ENCODE results near the gene IL22.

IL22 gene

GRCh38 chr12:68253504-68253903, at the start of gene IL22:
Gene IL22, minus strand, starts transcription at chr12:68253604. Its CDS starts 156 bp downstream, at chr12:68253448.
- DNase-seq: no peak

DNA sequence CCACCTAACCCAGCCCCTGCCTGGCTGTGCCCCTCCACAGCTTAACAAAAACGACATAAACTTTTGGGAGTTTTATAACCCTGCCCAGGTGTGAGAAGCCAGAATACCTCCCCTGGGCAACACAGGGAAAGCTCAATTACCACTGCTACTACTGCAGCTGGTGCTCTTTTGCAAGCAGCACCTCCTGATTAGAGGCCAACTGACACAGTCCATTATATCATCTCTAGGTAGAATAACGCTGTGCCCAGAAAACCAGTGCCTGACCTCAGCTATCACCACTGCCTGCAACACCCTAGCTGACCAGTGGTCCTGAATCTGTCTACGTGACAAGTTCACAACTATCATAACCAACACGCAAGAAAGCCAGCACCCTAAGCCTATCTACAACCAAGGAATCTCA, 44.5 kb upstream of the IL22 start:
- no peak for DNase-seq

DNA sequence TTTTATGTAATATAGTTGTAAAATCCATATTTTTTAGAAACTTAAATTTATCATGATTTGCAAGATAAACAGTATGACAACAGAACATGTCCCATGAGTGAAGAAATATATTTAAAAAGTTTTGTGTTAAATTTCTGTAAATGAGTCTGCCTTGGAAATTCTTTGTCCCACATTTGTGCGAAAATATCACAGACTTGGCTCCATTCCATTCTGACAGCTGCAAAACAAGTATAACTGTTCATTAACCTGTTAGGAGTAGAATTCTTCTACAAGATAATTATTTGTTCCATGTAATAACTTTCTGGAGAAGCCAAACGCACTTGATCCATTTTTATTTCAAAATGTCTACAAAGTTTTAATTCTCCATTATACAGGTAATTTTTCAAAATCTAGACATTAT, 40.8 kb upstream of the IL22 start:
- no peak for DNase-seq

DNA sequence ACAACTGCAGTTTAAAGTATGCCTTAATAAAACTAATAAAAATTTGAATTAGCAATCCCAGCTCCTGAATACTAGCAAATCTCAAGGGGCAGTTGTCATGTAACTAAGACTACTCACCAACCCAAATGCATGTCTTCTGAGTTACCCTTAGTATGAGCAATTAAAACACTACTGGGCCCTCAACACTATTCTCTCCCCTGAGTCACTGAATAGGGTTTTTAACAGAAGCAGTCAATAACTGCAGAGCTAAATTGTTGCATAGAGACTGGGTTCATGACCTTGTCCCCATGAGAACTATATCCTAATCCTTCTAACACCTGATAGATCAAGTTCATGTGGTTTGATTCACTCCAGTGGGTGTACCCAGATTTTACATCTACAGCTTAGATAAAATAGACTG, 39.9 kb upstream of the IL22 start:
- DNase-seq: no peak

DNA sequence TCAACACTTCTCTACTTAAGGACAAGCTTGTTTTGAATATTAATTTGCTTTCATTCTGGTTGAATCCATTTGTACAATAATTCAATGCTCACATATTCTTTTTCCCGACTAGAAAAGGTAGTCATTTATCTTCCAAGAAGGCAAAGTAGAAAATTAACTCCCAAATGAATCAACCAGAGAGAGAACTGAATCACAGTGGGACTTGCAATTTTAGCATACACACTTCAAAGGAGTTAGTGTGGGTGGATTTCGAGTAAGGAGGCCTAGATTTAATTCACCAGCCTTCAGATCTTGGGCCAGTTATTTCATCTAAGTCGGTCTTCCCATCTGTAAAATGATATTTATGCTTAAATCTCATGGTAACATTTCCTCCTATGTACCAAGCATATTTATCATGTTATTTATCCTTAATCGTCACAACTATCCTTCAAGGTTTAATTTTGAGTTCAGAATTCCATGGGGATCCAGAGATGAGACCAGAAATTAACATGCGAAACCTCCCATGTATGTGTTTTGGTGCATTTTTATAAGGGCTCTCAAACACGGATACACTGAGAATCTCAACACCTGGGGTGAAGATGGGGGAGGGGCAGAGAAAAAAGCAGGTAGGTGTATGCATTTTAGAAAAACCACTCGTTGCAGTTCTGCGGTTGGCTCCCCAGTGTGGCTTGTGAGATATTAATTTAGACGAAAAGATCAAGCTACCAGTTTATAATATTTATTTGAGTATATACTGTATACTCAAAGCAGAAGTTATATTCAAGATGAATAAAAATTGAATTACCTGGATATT, 38.9 kb upstream of the IL22 start:
- DNase-seq: no peak

- DNase-seq: no peak
These were observed 38.1 kb upstream of the IL22 start for GRCh38 chr12:68291396-68292036.

DNA sequence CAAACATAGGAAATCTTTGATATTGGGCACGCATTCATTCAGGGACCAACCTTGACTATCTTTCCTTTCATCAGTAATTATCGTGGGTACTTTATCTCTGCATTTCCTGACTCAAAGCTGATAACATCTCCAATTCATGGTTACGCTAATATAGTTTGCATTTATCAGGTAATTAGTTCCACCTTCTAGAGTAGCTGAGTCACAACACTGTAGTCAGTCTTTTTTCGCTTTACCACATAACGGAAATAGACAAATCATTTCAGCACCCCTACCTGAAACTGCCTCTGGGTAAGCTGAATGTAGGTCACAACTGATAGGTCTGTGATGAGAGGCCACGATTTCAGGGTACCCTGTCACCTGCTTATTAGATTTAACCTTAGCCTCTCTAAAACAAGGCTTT, 36.7 kb upstream of the IL22 start:
- DNase-seq: peak; percentile 7 to 16

GRCh38 chr12:68287106-68287505, 33.7 kb upstream of the IL22 start:
- no peak for DNase-seq

DNA sequence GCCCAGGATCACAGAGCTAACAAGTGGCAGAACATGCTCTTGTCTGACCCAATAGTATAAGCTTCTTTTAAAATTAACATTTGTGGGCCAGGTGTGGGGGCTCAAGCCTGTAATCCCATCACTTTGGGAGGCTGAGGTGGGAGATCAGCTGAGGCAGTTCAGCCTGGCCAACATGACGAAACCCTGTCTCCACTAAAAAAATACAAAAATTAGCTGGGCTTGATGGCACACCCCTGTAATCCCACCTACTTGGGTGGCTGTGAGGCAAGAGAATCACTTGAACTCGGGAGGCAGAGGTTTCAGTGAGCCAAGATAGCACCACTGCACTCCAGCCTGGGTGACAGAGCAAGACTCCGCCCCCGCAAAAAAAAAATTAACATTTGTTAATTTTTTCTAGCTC, 33.0 kb upstream of the IL22 start:
- DNase-seq: no peak

GRCh38 chr12:68285541-68285940, 32.1 kb upstream of the IL22 start:
- DNase-seq: no peak

- DNase-seq: no peak
These were observed 28.1 kb upstream of the IL22 start for GRCh38 chr12:68281322-68282077.

DNA sequence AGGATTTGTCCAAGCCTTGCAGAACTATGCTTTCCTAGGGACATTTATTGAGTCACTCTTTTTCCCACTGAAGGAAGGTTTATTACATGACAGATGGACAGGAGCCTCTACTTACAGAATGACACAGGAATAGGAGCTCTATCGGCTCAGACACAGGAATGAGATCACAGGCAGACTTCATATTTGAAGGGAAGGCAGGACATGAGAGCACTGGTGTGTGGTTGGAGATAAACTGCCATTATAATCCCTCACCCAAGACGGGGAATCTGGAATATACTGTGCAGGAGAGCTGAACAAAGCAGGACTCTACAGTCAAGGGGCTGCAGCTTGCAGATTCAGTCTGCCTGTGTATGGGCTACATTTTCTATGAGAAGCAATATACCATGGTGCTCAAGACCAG, 26.8 kb upstream of the IL22 start:
- DNase-seq: no peak

- no peak for DNase-seq
These were observed 26.0 kb upstream of the IL22 start for GRCh38 chr12:68279227-68280054.

DNA sequence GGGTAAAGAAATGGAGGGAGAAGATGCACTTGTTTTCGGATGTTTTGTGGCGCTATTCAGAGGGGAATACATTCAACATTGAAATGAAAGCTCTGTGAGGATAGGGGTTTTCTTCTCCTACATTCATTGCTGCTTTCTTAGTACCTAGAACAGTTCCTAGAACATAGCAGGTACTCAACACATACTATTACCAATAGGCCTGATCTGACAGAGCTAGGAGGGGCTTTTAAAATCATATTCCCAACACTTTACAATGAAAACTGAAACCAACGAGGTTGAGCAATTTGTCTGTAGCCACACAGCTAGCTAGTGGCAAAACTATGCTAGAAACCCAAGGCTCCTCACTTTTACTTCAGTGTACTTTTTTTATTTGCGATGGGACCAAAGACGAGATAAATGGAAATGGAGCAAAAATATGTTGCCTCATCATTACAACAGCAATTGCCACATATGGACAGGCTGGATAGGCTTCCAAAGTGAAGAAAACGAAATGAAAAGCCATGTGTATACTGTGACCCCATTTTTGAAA, 23.1 kb upstream of the IL22 start:
- DNase-seq: no peak

- no peak for DNase-seq
These were observed 19.3 kb upstream of the IL22 start for GRCh38 chr12:68272732-68273131.

- DNase-seq: no peak
These were observed 17.9 kb upstream of the IL22 start for GRCh38 chr12:68271346-68271745.

DNA sequence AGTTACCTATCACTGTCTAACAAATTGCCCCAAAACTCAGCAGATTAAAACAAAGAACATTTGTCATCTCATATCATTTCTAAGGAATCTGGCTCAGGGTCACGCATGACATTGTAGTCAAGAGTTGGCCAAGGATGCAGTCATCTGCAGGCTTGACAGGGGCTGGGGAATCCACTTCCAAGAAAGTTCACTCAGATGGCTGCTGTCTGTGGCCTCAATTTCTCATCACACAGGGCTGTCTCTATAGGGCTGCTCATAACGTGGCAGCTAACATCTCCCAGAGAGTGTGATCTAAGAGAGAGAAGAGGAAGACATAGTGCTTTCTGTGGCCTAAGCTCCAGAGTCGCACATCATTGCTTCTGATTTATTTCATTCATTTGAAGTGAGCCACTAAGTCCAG, 17.0 kb upstream of the IL22 start:
- no peak for DNase-seq

- no peak for DNase-seq
These were observed 16.4 kb upstream of the IL22 start for GRCh38 chr12:68269779-68270178.

DNA sequence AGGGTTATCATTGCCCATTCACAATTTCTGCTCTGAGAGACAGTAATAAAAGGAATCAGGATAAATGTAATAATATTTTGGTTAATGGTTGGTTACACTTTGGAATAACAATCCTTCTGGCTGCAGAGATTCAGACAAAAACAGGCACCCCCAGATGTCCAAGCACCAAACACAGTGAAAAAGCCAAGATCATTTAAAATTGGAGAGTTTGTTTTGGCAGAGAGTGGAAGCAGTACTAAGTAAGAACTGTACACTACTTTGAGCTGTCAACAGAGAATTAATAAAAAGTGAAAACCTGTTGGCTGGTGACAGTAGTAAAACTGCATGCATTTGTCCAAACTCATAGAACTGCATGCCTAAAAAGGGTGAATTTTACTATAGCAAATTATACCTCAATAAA, 15.6 kb upstream of the IL22 start:
- DNase-seq: no peak

- DNase-seq: no peak
These were observed 14.5 kb upstream of the IL22 start for GRCh38 chr12:68267892-68268396.

- no peak for DNase-seq
These were observed 11.5 kb upstream of the IL22 start for GRCh38 chr12:68264857-68265256.

- DNase-seq: no peak
These were observed 10.9 kb upstream of the IL22 start for GRCh38 chr12:68264158-68264855.

Data from activated CD4-positive, alpha-beta T cell treated with anti-CD3 and anti-CD28 coated beads, Interleukin-2, amount 50 U/mL, for 4 hours (primary cell).